ENCODE data around the gene TBXAS1. TPM values are rescaled to one million over a fixed set of nuclear protein-coding genes. Genes with fewer than 3 reads are reported as not detected.

TBXAS1 gene
- total RNA-seq, 1 experiment from 2014 or later, result not detected

DNA sequence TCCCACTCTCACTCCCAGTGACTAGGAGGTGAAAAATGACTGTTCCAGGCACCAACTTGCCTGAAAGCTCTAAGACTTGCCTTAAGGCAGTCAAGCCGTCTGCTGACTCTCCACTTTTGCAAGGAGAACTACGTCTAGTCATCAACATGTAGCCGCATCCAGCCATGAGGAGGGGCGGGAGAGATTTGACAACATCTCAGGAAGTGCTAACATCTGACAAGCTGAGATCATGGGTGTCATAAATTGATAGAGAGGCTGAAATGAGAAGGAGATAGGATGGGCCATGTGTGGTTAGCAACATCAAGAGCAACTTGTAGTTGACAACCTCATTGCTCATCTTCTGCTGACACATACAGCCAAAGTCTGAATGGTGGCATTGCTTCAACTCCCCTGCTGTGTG lies 9.0 kb upstream of the TBXAS1 start:
- no peak for DNase-seq
- Histone ChIP-seq H3K27ac (ENCODE audit: low read length) (no peak overlapping the region), H3K36me3 (ENCODE audit: insufficient read depth, low read length) (no peaks in the 10 kb centered on the region)

DNA sequence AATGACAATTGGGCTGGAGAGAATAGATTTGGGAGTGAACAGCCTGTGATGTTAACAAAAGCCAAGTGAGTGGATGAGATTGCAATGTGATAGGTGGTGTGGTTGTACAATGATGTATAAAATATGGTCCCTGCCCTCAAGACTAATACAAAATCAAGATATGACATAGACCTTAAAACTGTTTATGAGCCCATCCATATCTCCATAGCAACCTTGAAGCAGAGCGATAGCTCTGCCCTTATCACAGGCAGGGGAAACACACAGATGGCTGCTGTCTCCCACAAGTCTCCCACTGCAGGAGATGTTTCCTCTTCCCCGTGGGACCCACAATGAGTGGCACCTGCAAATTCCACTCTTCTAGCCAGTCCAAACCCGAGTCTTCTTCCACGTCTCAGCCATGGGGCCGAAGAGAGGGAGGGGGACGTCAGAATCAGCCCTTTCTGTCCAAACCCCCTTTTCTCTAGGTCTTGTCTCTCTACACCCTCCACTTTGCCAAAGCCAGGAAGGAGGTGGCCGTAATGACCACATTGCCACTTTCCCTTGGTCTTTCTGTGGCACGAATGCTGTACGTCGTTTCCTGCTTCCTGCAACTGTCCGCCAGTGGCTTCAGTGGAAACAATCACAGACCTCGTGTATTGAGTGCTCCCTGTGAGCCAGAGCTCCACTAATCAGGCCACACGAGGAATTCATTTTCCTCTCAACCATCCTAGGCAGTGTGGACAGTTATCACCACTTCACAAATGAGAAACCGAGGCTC lies 7.5 kb upstream of the TBXAS1 start:
- Histone ChIP-seq H4K20me1 (ENCODE audit: insufficient read depth, low read depth, low read length) (no peaks in the 10 kb centered on the region), H3K9me2 (replicated peaks; ENCODE audit: insufficient read depth, low read length) (no peaks in the 10 kb centered on the region), H3K36me3 (ENCODE audit: insufficient read depth, low read length) (no peaks in the 10 kb centered on the region), H2AFZ (ENCODE audit: low read length) (no peak overlapping the region), H3K4me1 (ENCODE audit: low read length) (no peaks in the 10 kb centered on the region), H3K79me2 (ENCODE audit: low read length) (no peaks in the 10 kb centered on the region), H3K9me3 (ENCODE audit: low read length) (no peaks in the 10 kb centered on the region), H3K4me3 (ENCODE audit: low read length) (no peak overlapping the region), H3K27ac (ENCODE audit: low read length) (no peak overlapping the region), H3K4me2 (ENCODE audit: low read depth, low read length, poor library complexity, severe bottlenecking) (no peak overlapping the region), H3K9ac (ENCODE audit: low read length) (no peak overlapping the region), H3K27me3 (ENCODE audit: low read length) (0 out of 2 replicates have a peak, but pooled peaks cover 2% of the 10 kb centered on the region)
- DNase-seq, result no peak

More for the DNA sequence above, 9.0 kb upstream of the TBXAS1 start:
- Histone ChIP-seq H3K4me1 (ENCODE audit: low read length) (no peaks in the 10 kb centered on the region), H2AFZ (ENCODE audit: low read length) (no peak overlapping the region), H4K20me1 (ENCODE audit: insufficient read depth, low read depth, low read length) (no peaks in the 10 kb centered on the region), H3K27me3 (ENCODE audit: low read length) (0 out of 2 replicates have a peak, but pooled peaks cover 2% of the 10 kb centered on the region), H3K9me3 (ENCODE audit: low read length) (no peaks in the 10 kb centered on the region), H3K4me3 (ENCODE audit: low read length) (no peak overlapping the region), H3K4me2 (ENCODE audit: low read depth, low read length, poor library complexity, severe bottlenecking) (no peak overlapping the region), H3K9ac (ENCODE audit: low read length) (no peak overlapping the region), H3K9me2 (replicated peaks; ENCODE audit: insufficient read depth, low read length) (no peaks in the 10 kb centered on the region), H3K79me2 (ENCODE audit: low read length) (no peaks in the 10 kb centered on the region)

DNA sequence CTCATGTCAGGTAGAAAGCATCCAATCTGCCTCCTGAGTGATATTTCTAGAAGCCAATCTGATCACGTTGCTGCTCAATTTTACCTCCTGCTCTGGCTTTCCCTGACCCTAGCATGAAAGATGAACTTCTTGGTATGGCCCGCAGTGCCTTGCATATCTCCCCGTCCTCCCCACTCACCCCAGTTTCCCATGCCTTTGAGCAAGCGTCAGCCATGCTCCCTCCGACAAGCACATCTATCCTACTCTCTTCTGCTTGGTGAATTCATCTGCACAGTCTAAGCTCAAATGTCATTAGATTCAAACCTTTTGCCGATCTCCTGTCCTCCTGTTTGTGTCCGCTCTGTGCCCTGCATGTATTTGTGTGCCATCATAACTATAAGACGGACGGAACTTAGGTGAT lies 6.2 kb upstream of the TBXAS1 start:
- Histone ChIP-seq H3K27ac (ENCODE audit: low read length) (no peak overlapping the region), H3K9ac (ENCODE audit: low read length) (no peak overlapping the region), H3K36me3 (ENCODE audit: insufficient read depth, low read length) (no peaks in the 10 kb centered on the region), H3K27me3 (ENCODE audit: low read length) (0 out of 2 replicates have a peak, but pooled peaks cover 2% of the 10 kb centered on the region), H4K20me1 (ENCODE audit: insufficient read depth, low read depth, low read length) (no peaks in the 10 kb centered on the region), H3K79me2 (ENCODE audit: low read length) (no peaks in the 10 kb centered on the region), H3K4me2 (ENCODE audit: low read depth, low read length, poor library complexity, severe bottlenecking) (no peak overlapping the region), H3K4me3 (ENCODE audit: low read length) (no peak overlapping the region), H2AFZ (ENCODE audit: low read length) (no peak overlapping the region), H3K9me2 (replicated peaks; ENCODE audit: insufficient read depth, low read length) (no peaks in the 10 kb centered on the region), H3K9me3 (ENCODE audit: low read length) (no peaks in the 10 kb centered on the region), H3K4me1 (ENCODE audit: low read length) (no peaks in the 10 kb centered on the region)
- no peak for DNase-seq

DNA sequence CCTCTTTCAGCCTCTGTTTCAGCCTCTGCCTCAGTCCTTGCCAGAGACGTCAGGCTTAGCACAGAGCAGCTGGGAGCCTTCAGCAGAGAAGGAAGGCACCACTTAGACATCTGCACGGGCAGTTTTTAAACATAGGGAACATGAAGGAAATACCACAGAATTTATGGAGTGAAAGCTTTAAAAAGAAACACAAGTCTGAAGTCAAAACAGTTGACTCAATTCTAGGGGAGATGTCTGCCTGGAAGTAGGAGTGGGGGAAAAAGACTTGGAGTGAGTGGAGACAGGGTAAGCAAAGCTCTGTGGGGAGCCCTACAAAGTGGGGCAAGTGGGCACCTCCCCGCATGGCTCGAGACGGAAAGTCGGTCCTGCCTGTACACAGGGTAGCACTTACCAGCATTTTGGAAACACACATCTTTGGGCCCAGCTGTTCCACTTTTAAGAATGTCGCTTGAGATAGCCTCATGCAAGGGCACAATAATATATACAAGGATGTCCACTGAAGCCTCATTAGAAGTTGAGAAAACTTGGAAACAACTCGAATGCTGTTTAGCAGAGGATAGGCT lies 5.0 kb upstream of the TBXAS1 start:
- Histone ChIP-seq H3K4me3 (ENCODE audit: low read length) (no peak overlapping the region), H3K27ac (ENCODE audit: low read length) (no peak overlapping the region), H2AFZ (ENCODE audit: low read length) (no peak overlapping the region), H3K4me1 (ENCODE audit: low read length) (no peaks in the 10 kb centered on the region), H3K9me2 (replicated peaks; ENCODE audit: insufficient read depth, low read length) (no peaks in the 10 kb centered on the region), H3K4me2 (ENCODE audit: low read depth, low read length, poor library complexity, severe bottlenecking) (no peak overlapping the region), H4K20me1 (ENCODE audit: insufficient read depth, low read depth, low read length) (no peaks in the 10 kb centered on the region), H3K36me3 (ENCODE audit: insufficient read depth, low read length) (no peaks in the 10 kb centered on the region), H3K9ac (ENCODE audit: low read length) (no peak overlapping the region), H3K9me3 (ENCODE audit: low read length) (no peaks in the 10 kb centered on the region), H3K27me3 (ENCODE audit: low read length) (0 out of 2 replicates have a peak, but pooled peaks cover 2% of the 10 kb centered on the region), H3K79me2 (ENCODE audit: low read length) (no peaks in the 10 kb centered on the region)
- no peak for DNase-seq

DNA sequence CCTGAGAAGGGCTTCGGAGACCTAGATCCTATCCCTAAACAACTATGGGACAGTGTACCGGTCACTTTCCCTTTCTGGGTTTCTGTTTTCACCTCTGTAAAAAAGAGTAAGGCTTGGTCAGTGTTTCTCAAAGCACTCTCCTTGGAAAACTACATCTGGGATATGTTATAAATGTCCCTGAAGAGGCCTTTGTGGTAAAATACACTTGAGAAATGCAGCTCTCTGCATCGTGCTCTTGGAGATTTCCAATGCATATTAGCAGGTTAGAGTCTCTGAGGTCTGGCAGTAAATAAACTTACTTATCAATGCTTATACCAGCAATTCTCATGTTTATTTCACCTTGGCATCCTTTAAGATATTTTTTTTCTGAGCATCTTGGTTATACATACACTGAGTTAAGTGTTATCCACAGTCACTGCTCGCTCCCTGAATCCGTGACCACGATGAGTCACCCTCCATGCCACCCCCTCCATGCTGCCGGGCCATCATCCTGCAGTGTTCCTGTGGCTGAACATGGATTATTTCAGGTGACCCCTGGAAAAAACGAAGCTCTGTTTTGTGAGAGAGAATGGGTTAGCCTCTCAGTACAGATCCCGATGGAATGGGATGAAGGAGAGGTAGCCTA lies 3.3 kb upstream of the TBXAS1 start:
- H3K9ac ChIP-seq (ENCODE audit: low read length), result no peak overlapping the region
- DNase-seq, result no peak
- H3K4me1 ChIP-seq (ENCODE audit: low read length), result no peaks in the 10 kb centered on the region
- H2AFZ ChIP-seq (ENCODE audit: low read length), result no peak overlapping the region
- H4K20me1 ChIP-seq (ENCODE audit: insufficient read depth, low read depth, low read length), result no peaks in the 10 kb centered on the region
- no peaks in the 10 kb centered on the region for H3K9me3 ChIP-seq (ENCODE audit: low read length)
- no peaks in the 10 kb centered on the region for H3K36me3 ChIP-seq (ENCODE audit: insufficient read depth, low read length)
- no peak overlapping the region for H3K27ac ChIP-seq (ENCODE audit: low read length)
- H3K27me3 ChIP-seq (ENCODE audit: low read length), result 0 out of 2 replicates have a peak, but pooled peaks cover 2% of the 10 kb centered on the region
- no peaks in the 10 kb centered on the region for H3K79me2 ChIP-seq (ENCODE audit: low read length)
- no peak overlapping the region for H3K4me3 ChIP-seq (ENCODE audit: low read length)
- H3K9me2 ChIP-seq (replicated peaks; ENCODE audit: insufficient read depth, low read length), result no peaks in the 10 kb centered on the region
- H3K4me2 ChIP-seq (ENCODE audit: low read depth, low read length, poor library complexity, severe bottlenecking), result no peak overlapping the region

DNA sequence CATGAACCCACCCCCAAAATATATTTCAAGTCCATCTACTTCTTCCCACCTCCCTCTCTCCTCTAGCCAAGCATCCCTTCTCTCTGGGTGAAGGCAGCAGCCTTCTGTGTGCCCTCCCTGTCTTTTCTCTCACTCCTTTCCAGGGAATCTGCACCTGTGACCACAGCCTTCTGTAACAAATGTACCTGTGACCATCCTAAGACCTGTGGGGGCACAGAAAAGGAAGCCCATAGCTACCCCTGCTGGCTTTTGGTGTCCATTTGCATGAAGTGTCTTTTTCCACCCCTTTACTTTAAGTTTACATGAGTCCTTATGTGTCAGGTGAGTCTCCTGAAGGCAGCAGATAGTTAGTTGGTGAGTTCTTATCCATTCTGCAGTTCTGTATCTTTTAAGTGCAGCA lies 2.0 kb upstream of the TBXAS1 start:
- no peak for DNase-seq

DNA sequence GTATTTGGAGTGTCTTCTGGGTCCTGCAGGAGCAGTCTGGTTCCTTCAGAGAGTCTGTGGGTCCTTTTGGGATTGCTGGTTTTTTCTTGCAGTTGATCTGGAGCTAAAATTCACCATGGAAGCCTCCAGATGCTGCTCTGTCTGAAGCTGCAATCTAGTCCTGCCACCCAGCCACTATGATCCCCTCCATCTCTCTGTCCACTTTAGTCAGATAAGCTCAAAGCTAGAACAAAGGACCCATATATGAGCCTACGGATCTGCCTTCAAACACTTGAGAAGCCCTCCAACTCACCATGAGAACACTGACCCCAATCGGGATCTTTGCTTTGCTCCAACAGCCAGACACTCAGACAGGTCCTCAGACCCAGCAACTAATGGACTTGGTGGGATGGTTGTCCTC lies 618 bp upstream of the TBXAS1 start:
- Histone ChIP-seq H3K9me3 (ENCODE audit: low read length) (no peaks in the 10 kb centered on the region), H3K4me2 (ENCODE audit: low read depth, low read length, poor library complexity, severe bottlenecking) (no peak overlapping the region), H2AFZ (ENCODE audit: low read length) (no peak overlapping the region), H3K9ac (ENCODE audit: low read length) (no peak overlapping the region), H3K36me3 (ENCODE audit: insufficient read depth, low read length) (no peaks in the 10 kb centered on the region), H4K20me1 (ENCODE audit: insufficient read depth, low read depth, low read length) (no peaks in the 10 kb centered on the region), H3K9me2 (replicated peaks; ENCODE audit: insufficient read depth, low read length) (no peaks in the 10 kb centered on the region), H3K79me2 (ENCODE audit: low read length) (no peaks in the 10 kb centered on the region), H3K27ac (ENCODE audit: low read length) (no peak overlapping the region), H3K4me1 (ENCODE audit: low read length) (no peaks in the 10 kb centered on the region), H3K4me3 (ENCODE audit: low read length) (no peak overlapping the region), H3K27me3 (ENCODE audit: low read length) (no peaks in the 10 kb centered on the region)
- no peak for DNase-seq

More for the DNA sequence above, 2.0 kb upstream of the TBXAS1 start:
- H3K4me1 ChIP-seq (ENCODE audit: low read length), result no peaks in the 10 kb centered on the region
- no peaks in the 10 kb centered on the region for H3K27me3 ChIP-seq (ENCODE audit: low read length)
- no peaks in the 10 kb centered on the region for H3K36me3 ChIP-seq (ENCODE audit: insufficient read depth, low read length)
- H3K79me2 ChIP-seq (ENCODE audit: low read length), result no peaks in the 10 kb centered on the region
- no peak overlapping the region for H3K4me3 ChIP-seq (ENCODE audit: low read length)
- H4K20me1 ChIP-seq (ENCODE audit: insufficient read depth, low read depth, low read length), result no peaks in the 10 kb centered on the region
- H3K27ac ChIP-seq (ENCODE audit: low read length), result no peak overlapping the region
- no peak overlapping the region for H2AFZ ChIP-seq (ENCODE audit: low read length)
- no peaks in the 10 kb centered on the region for H3K9me2 ChIP-seq (replicated peaks; ENCODE audit: insufficient read depth, low read length)
- no peak overlapping the region for H3K4me2 ChIP-seq (ENCODE audit: low read depth, low read length, poor library complexity, severe bottlenecking)
- H3K9me3 ChIP-seq (ENCODE audit: low read length), result no peaks in the 10 kb centered on the region
- H3K9ac ChIP-seq (ENCODE audit: low read length), result no peak overlapping the region

DNA sequence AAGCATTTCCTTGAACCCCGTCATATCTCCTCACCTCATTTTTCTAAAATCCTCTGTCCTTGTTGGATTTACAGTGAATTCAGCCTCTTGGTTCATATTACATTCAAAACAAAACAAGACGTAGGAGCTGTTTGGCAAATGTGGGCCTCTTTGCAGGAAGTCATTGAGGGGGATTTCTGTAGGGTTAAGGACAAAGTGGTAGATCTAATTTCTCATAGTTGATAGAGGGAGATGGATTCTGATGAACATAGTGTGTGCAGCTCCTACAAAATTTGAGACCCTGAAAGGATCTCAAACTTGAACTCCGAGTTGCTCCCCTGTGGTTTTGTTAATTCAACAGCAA lies 682 bp downstream of the TBXAS1 start:
- H3K9me2 ChIP-seq (replicated peaks; ENCODE audit: insufficient read depth, low read length), result no peaks in the 10 kb centered on the region
- no peaks in the 10 kb centered on the region for H3K36me3 ChIP-seq (ENCODE audit: insufficient read depth, low read length)
- H3K27ac ChIP-seq (ENCODE audit: low read length), result no peak overlapping the region
- no peaks in the 10 kb centered on the region for H3K79me2 ChIP-seq (ENCODE audit: low read length)
- no peak overlapping the region for H3K9ac ChIP-seq (ENCODE audit: low read length)
- H3K27me3 ChIP-seq (ENCODE audit: low read length), result no peaks in the 10 kb centered on the region
- no peak overlapping the region for H3K4me3 ChIP-seq (ENCODE audit: low read length)
- H3K4me1 ChIP-seq (ENCODE audit: low read length), result no peaks in the 10 kb centered on the region
- no peak for DNase-seq
- no peak overlapping the region for H3K4me2 ChIP-seq (ENCODE audit: low read depth, low read length, poor library complexity, severe bottlenecking)
- H2AFZ ChIP-seq (ENCODE audit: low read length), result no peak overlapping the region
- H3K9me3 ChIP-seq (ENCODE audit: low read length), result no peaks in the 10 kb centered on the region
- no peaks in the 10 kb centered on the region for H4K20me1 ChIP-seq (ENCODE audit: insufficient read depth, low read depth, low read length)

Measured in Karpas-422 (cell line).